GM12878 (cell line): ENCODE results near the gene WWOX. TPM values are rescaled to one million over a fixed set of nuclear protein-coding genes. Genes with fewer than 3 reads are reported as not detected.

Experiments used
- ATAC-seq: fragments of 200-7000 bp; cut with Tn5 transposase; 3 replicates; pipeline ENCODE4 v1.9.1; 2020; ENCODE audit warnings: mild to moderate bottlenecking, moderate library complexity
- BruUV-seq: library from RNA; stranded (reverse); fragments of 400-500 nt; replicated peaks from 2 replicates; lab custom pipeline; 2021; lab: Mats Ljungman, UMichigan
- CTCF ChIA-PET: fragments of 300-600 bp; sonication (Branson Sonifier 250); formaldehyde crosslinking; extraction: SDS; loops from one replicate; lab custom pipeline; 2021; ENCODE audit warnings: inconsistent platforms; lab: Yijun Ruan, JAX
- POLR2A ChIA-PET: fragments of 350-600 bp; formaldehyde crosslinking; extraction: SDS; loops from one replicate; lab custom pipeline; 2021; ENCODE audit warnings: inconsistent platforms; lab: Charles Lee
- RAD21 ChIA-PET: fragments of 300-600 bp; sonication (Branson Sonifier 250); formaldehyde crosslinking; loops from one replicate; lab custom pipeline; 2023; ENCODE audit warnings: antibody characterized with exemption; ENCODE audit not compliant: unreplicated experiment; lab: Charles Lee
- SMC1A ChIA-PET: fragments of 300-600 bp; sonication (Branson Sonifier 250); formaldehyde crosslinking; loops from one replicate; lab custom pipeline; 2023; ENCODE audit not compliant: unreplicated experiment, uncharacterized antibody; lab: Charles Lee
- DNase-seq: peaks from one replicate; pipeline ENCODE4 v3.0.0-alpha.2; 2011; ENCODE audit warnings: low read depth, low spot score
- FAIRE-seq: peaks from 3 replicates; lab custom pipeline; 2011; peaks lifted over from hg19 to GRCh38; lab: Jason Lieb, UNC
- H2AFZ ChIP-seq: 2 replicates; pipeline ENCODE4 v1.6.0; 2011; ENCODE audit warnings: low read depth, low read length, control low read depth; ENCODE audit not compliant: control insufficient read depth
- H3K27ac ChIP-seq: 2 replicates; pipeline ENCODE4 v1.5.1; 2011; ENCODE audit warnings: control low read depth; ENCODE audit not compliant: control insufficient read depth, insufficient read depth
- H3K27me3 ChIP-seq, 2 experiments: replicated peaks in 1 of 2; 2 replicates each; pipeline versions ENCODE4 v1.6.0 to v1.6.1; 2011; ENCODE audit warnings: low read length in 1 of 2; ENCODE audit not compliant: control insufficient read depth in 2 of 2, insufficient read depth in 2 of 2
- H3K36me3 ChIP-seq, 2 experiments: 2 replicates each; pipeline ENCODE4 v1.5.1; 2011; ENCODE audit warnings: low read length in 1 of 2; ENCODE audit not compliant: control insufficient read depth in 2 of 2, insufficient read depth in 2 of 2
- H3K4me1 ChIP-seq: 2 replicates; pipeline ENCODE4 v1.6.1; 2011; ENCODE audit warnings: mild to moderate bottlenecking, low read length, moderate library complexity, mixed read lengths; ENCODE audit not compliant: control insufficient read depth, insufficient read depth
- H3K4me2 ChIP-seq: 2 replicates; pipeline ENCODE4 v1.6.0; 2011; ENCODE audit warnings: control low read depth; ENCODE audit not compliant: control insufficient read depth, insufficient read depth
- H3K4me3 ChIP-seq: fragments of 200-600 bp; sonication (generic); 2 replicates; pipeline ENCODE4 v1.5.1; 2016
- H3K79me2 ChIP-seq: 2 replicates; pipeline ENCODE4 v1.6.0; 2011; ENCODE audit warnings: low read length; ENCODE audit not compliant: control insufficient read depth, insufficient read depth
- H3K9ac ChIP-seq: 2 replicates; pipeline ENCODE4 v1.8.0; 2011; ENCODE audit warnings: low read length, control low read depth, mixed read lengths; ENCODE audit not compliant: control insufficient read depth, insufficient read depth
- H3K9me3 ChIP-seq: replicated peaks from 3 replicates; pipeline ENCODE4 v1.5.1; 2011; ENCODE audit warnings: mild to moderate bottlenecking, low read length; ENCODE audit not compliant: control insufficient read depth, insufficient read depth
- H4K20me1 ChIP-seq: 2 replicates; pipeline ENCODE4 v1.6.0; 2011; ENCODE audit not compliant: control insufficient read depth, insufficient read depth
- BCL11A ChIP-seq: IDR thresholded peaks from 2 replicates; pipeline ENCODE4 v1.6.1; 2011; ENCODE audit warnings: low read depth, low read length
- BHLHE40 ChIP-seq, 2 experiments: fragments of 450-650 bp in 1 of 2; IDR thresholded peaks; 2 replicates each; pipeline ENCODE4 v1.6.1; 2011 to 2017; ENCODE audit warnings: low read depth in 2 of 2, borderline replicate concordance in 1 of 2, improper control_type of control experiment in 1 of 2, low read length in 1 of 2, mild to moderate bottlenecking in 1 of 2
- BMI1 ChIP-seq: fragments of 450-650 bp; IDR thresholded peaks from 2 replicates; pipeline ENCODE4 v1.6.1; 2016; ENCODE audit warnings: mild to moderate bottlenecking, moderate library complexity, borderline replicate concordance
- CREB1 ChIP-seq: IDR thresholded peaks from 2 replicates; pipeline ENCODE4 v1.6.1; 2012; ENCODE audit warnings: low read depth, mild to moderate bottlenecking, inconsistent platforms
- IKZF2 ChIP-seq, 2 experiments: fragments of 450-650 bp; IDR thresholded peaks; 2 replicates each; pipeline ENCODE4 v1.6.1; 2017; ENCODE audit warnings: mild to moderate bottlenecking in 2 of 2, moderate library complexity in 2 of 2
- MAX ChIP-seq: IDR thresholded peaks from 2 replicates; pipeline ENCODE4 v1.6.1; 2012; ENCODE audit warnings: low read depth, low read length, improper control_type of control experiment
- NR2F1 ChIP-seq: fragments of 450-650 bp; conservative IDR thresholded peaks from 2 replicates; pipeline ENCODE4 v1.6.1; 2017; ENCODE audit warnings: mild to moderate bottlenecking
- RELB ChIP-seq: fragments of 450-650 bp; IDR thresholded peaks from 2 replicates; pipeline ENCODE4 v1.6.1; 2017; ENCODE audit warnings: low read depth, mild to moderate bottlenecking, moderate library complexity
- SMC3 ChIP-seq: IDR thresholded peaks from 2 replicates; pipeline ENCODE4 v1.6.1; 2011; ENCODE audit warnings: low read length, improper control_type of control experiment, borderline replicate concordance
- TCF12 ChIP-seq: IDR thresholded peaks from 2 replicates; pipeline ENCODE4 v1.6.1; 2011; ENCODE audit warnings: low read depth, mild to moderate bottlenecking, low read length
- ZNF24 ChIP-seq: fragments of 450-650 bp; IDR thresholded peaks from 2 replicates; pipeline ENCODE4 v1.6.1; 2017; ENCODE audit warnings: antibody characterized with exemption, mild to moderate bottlenecking
- ZNF687 ChIP-seq: fragments of 450-650 bp; IDR thresholded peaks from 2 replicates; pipeline ENCODE4 v1.6.1; 2017; ENCODE audit warnings: mild to moderate bottlenecking, moderate library complexity
- ZZZ3 ChIP-seq: IDR thresholded peaks from 2 replicates; pipeline ENCODE4 v1.6.1; 2011; ENCODE audit warnings: low read depth; ENCODE audit not compliant: control insufficient read depth, insufficient read length
- WGBS: methylation state at CpG from one replicate; pipeline ENCODE4 v1.1.6; 2016; ENCODE audit warnings: low lambda C conversion rate; ENCODE audit not compliant: insufficient replicate concordance, insufficient coverage; ENCODE audit errors: missing lambda C conversion rate; 5-methylcytosine and 5-hydroxymethylcytosine counted together
- in situ Hi-C: fragments of 300-500 bp; cut with MboI; formaldehyde crosslinking; loops from 9 replicates; pipeline ENCODE4 v1.14.3; 2018; ENCODE audit warnings: mixed read lengths
- intact Hi-C: fragments of 100-400 bp; cut with micrococcal nuclease; formaldehyde crosslinking; loops from one replicate; pipeline ENCODE4 v1.14.2; 2022; ENCODE audit not compliant: unreplicated experiment
- polyA plus RNA-seq, 11 experiments: library from polyadenylated mRNA; depleted of rRNA in 4 of 11; unstranded in 6 of 11; stranded (reverse) in 5 of 11; fragments of >200 nt; fragmentation: Nextera tagmentation in 4 of 11; fragmentation: Illumina TruSeq in 1 of 11; extraction: Ambion mirVana in 4 of 11; extraction: Trizol in 1 of 11; gene quantifications; 1 replicate in 1 of 11; 2 replicates in 10 of 11; pipeline versions ENCODE4 v1.2.1 to v1.2.3, GENCODE V29; 2011 to 2016; ENCODE audit warnings: inconsistent platforms in 2 of 11, missing spikeins in 2 of 11, low read depth in 1 of 11
- total RNA-seq, 4 experiments: library from RNA; depleted of rRNA in 3 of 4; stranded (reverse); fragments of >200 nt in 3 of 4; fragmentation: Illumina TruSeq in 1 of 4; extraction: Trizol in 1 of 4; gene quantifications; 2 replicates each; pipeline versions ENCODE4 v1.2.1 to v1.2.3, GENCODE V29; 2013 to 2021

The WWOX gene
- total and polyA plus RNA-seq, 10 of the 15 experiments (the other 5 are each of a cell fraction or from before 2014, with no cell fraction given) = 2.8 to 24.4 (median 17.8) TPM

GRCh38 chr16:79170555-79171246 is 1071.2 kb downstream of the WWOX start:
- in situ Hi-C loops (no loop called here), intact Hi-C loops (no loop called here)
- ATAC-seq (no peak), DNase-seq (no peak), FAIRE-seq (no peak)
- Histone ChIP-seq H3K9me3 (no peaks in the 10 kb centered on the region; the same call in 2 of the 3 replicates), H2AFZ (no peak overlapping the region), H3K79me2 (no peaks in the 10 kb centered on the region), H3K36me3 (no peaks in the 10 kb centered on the region), H3K27ac (no peak overlapping the region), H3K27me3 (no peaks in the 10 kb centered on the region; a peak in 1 of 4 replicates), H3K4me3 (no peak overlapping the region)
- WGBS = 20% methylated on average over 7 of the region's 7 CpGs
- ChIA-PET RAD21 (no interaction called here), SMC1A (interaction anchor here (1.2 kb wide), 1 partner anchor 12 kb away, joined by 4 read pairs; no protein-coding TSS in a partner anchor), CTCF (no interaction called here)
- no TSS peak for BruUV-seq
- TF ChIP-seq CREB1 (no peak), IKZF2 (IDR thresholded peaks at IDR 0.05) (no peak), BCL11A (no peak), ZZZ3 (no peak), BHLHE40 (IDR thresholded peaks at IDR 0.05; ENCODE audit: borderline replicate concordance in 1 of 2, low read depth in 2 of 2, low read length in 1 of 2) (no peak), MAX (no peak), TCF12 (no peak), ZNF24 (no peak), ZNF687 (no peak), NR2F1 (no peak), RELB (no peak), BMI1 (no peak), SMC3 (no peak)
- TF ChIP-seq, all 136 proteins: peak for 0
- H3K4me2 ChIP-seq = no peak overlapping the region
- POLR2A ChIA-PET = no interaction called here
- no peaks in the 10 kb centered on the region for H4K20me1 ChIP-seq
- no peaks in the 10 kb centered on the region for H3K4me1 ChIP-seq
- H3K9ac ChIP-seq = no peak overlapping the region
